DMS 273 (cell line): ENCODE data around the gene AFP.

ENCODE experiments used
- DNase-seq: peaks from one replicate; lab custom pipeline; 2025; ENCODE audit not compliant: unreplicated experiment; lab: John Stamatoyannopoulos, UW

AFP gene

GRCh38 chr4:73436674-73437557 lies 895 bp downstream of the AFP start:
- no peak for DNase-seq

DNA sequence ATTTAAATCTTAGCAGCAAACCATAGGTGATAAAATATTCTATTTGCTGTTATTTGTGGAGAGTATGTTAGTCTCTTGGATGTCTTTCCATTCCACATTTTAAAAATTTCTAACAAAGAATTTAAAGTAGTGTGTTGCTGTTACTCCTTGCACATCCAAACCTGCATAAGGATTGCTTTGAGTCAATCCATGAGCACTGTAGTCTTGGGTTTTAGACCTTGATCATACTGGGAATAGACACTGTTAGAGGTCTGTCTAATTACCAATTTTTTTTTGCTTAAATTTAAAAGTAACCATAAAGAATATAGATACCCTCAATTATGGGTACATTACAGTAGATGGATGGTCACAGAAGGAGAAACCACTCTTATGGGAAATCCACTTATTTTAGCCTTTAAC lies 1.5 kb downstream of the AFP start:
- DNase-seq: no peak

GRCh38 chr4:73438048-73438447 lies 2.0 kb downstream of the AFP start:
- DNase-seq: no peak

DNA sequence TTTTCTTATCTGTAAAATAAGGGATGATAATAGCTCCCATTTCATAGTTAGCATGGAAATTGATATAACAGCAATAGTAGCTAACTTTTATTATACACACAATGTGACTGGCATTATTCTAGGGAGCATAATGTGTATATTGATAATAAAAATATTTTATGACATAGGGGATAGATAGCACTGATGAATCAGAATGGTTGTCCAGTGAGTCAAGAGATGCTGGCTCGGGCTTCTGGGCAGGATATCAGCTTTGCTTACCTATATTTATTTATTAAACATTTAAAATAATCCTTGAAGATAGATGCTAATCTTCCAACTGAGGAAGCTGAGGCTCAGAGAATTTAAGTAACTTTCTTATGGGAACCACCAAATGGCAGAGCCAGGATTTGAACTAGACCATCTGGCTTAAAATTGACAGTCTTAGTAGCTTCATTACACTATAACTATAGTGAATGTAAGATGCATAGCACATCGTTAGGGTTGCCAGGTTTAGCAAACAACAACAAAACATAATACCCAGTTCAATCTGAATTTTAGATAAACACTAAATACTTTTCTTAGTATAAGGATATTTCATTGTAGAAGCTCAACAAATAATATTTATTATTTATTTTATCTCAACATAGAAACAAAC lies 2.7 kb downstream of the AFP start:
- DNase-seq: no peak

GRCh38 chr4:73439445-73439844 lies 3.4 kb downstream of the AFP start:
- DNase-seq: no peak

- no peak for DNase-seq
These were observed 4.0 kb downstream of the AFP start for GRCh38 chr4:73439991-73440390.

DNA sequence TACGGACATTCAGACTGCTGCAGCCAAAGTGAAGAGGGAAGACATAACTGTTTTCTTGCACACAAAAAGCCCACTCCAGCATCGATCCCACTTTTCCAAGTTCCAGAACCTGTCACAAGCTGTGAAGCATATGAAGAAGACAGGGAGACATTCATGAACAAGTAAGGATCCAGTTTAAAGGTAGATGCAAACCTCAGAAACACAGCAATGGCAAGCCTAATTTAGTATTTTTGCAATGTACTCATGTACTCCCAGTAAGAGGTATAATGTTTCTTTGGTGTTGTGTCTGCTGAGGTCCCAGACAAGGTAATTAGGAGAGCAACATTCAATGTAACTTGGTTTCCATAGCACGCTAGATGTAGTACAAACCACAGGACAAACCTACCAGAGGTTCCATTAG lies 4.6 kb downstream of the AFP start:
- no peak for DNase-seq

DNA sequence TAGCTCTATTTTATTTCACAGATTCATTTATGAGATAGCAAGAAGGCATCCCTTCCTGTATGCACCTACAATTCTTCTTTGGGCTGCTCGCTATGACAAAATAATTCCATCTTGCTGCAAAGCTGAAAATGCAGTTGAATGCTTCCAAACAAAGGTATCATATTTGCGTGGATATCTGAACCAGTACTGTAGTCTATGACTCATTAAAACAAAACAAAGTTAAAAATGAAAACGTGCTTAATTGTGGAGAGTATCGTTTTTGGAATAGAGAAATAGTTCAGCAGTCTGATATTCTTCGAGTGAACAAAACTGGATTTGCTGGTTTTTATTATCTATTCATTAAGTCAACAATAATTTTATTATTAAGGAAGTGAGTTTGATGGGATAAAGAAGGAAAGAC lies 6.3 kb downstream of the AFP start:
- DNase-seq: no peak

DNA sequence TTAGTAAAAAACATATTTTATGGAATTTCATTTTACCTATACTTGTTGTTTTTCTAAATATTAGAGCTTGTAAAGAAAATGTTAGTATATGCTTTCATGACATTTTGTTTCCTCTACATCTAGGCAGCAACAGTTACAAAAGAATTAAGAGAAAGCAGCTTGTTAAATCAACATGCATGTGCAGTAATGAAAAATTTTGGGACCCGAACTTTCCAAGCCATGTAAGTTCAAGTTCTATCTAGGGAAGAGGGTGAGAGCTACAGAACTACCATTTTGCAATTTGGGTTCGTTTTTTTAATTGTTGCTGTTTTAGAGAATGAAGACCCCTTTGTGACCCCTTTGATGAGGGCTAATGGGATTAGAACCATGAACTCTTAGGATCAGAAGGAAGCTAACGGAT lies 7.2 kb downstream of the AFP start:
- no peak for DNase-seq

DNA sequence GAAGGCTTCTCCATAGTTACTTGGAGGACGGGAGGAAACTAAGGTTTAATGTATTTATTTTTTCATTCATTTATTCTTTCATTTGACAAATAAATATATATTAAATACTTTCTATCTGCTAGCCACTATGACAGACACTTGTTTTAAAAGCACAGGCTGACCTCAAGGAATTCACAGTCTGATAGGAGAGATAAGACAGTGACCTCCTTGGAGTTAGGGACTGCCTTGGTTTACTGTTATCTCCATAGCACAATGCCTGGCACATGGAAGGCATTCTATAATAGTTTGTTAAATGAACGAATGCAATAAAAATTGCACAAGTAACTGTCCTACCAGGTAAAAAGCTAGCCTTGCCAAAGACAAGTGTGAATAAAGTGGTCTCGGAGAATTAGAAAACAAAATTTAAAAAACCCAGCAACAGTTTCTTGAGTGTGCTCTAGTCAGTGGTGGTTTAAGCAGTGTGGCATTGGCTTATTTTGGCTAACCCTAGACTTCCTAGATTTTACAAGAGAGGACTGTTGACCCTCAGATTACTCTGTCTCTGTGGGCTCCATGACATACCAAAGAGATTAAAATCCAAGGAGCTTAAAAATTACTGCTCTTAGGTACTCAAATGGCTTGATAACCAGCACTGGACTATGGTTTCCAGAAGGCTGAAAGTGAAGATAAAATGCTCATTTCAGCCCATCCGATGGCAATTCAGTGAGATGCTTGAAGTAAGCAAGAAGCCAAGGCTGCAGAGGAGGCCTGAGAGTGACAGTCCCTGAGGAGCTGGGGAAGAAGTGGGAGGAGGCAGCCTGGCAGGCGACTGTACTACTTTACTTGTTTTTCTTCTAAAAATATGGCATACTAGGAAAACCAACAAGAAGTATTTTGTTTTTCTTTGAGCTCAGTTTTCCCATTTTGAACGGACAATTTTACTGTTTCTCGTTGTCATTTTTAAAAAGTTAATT lies 9.6 kb downstream of the AFP start:
- DNase-seq: no peak

DNA sequence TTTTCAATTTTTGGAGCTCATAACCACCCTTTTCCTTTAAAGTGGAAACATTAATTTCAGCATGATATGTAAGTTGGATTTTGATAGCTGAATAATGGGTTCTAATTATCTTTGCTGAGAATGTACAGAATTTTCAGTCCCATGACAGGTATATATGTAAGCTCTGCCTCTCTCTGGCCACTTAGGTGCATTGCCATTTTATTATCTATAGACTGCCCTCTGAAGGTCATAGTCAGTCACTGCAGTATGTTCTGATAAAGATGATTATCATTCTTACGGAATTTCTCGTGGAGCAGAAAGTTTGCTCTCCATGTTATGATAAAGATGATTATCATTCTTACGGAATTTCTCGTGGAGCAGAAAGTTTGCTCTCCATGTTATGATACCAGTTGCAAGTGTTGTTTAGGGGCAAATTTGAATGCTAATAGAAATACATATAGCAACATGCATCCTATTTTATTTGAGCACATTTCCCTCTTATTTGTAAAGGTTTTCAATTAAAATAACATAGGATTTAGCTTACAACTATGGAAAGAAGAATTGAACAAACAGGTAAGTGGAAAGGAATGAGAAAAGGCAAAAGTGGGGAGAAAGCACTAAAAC lies 10.4 kb downstream of the AFP start:
- peak; percentile 63 for DNase-seq

GRCh38 chr4:73447671-73448070 lies 11.7 kb downstream of the AFP start:
- DNase-seq: no peak

- no peak for DNase-seq
These were observed 12.6 kb downstream of the AFP start for GRCh38 chr4:73448448-73449203.

- DNase-seq: peak; percentile 12
These were observed 14.5 kb downstream of the AFP start for GRCh38 chr4:73450398-73451004.

GRCh38 chr4:73451404-73451803 lies 15.4 kb downstream of the AFP start:
- DNase-seq: peak; percentile 43

DNA sequence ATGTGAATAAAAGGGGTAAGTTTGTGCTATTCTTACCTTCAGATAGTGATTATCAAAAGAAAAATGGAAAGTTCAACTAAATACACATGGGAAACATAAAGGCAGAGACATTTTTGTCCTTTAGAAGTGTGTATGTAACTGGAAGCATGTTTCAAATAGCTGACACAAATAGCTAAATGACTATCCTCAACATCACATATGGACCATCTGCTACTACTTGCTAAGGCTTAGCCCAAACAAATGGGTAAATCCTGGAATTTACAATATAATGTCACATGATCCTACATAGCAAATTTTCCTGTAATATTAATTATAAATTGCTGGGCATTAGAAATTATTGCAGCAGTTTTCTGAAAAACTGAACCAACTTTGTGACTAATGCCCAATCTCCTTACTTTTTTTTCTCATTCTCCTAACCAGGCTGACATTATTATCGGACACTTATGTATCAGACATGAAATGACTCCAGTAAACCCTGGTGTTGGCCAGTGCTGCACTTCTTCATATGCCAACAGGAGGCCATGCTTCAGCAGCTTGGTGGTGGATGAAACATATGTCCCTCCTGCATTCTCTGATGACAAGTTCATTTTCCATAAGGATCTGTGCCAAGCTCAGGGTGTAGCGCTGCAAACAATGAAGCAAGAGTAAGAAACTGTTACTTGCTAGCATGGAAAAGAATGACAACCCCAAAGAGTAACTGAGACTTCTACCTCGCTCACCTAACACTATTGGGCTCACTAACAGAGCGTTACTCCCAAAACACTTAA lies 16.1 kb downstream of the AFP start:
- DNase-seq: peak; percentile 52

GRCh38 chr4:73452953-73453700 lies 17.1 kb downstream of the AFP start:
- DNase-seq: no peak

DNA sequence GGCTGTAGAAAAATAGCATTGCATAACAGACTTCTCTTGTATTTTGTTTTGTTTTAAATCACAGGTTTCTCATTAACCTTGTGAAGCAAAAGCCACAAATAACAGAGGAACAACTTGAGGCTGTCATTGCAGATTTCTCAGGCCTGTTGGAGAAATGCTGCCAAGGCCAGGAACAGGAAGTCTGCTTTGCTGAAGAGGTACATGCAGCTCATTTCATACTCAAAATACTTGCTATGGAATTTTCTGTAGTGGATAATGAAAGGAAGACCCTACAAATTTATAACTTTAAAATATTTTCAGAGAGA lies 17.6 kb downstream of the AFP start:
- DNase-seq: no peak

DNA sequence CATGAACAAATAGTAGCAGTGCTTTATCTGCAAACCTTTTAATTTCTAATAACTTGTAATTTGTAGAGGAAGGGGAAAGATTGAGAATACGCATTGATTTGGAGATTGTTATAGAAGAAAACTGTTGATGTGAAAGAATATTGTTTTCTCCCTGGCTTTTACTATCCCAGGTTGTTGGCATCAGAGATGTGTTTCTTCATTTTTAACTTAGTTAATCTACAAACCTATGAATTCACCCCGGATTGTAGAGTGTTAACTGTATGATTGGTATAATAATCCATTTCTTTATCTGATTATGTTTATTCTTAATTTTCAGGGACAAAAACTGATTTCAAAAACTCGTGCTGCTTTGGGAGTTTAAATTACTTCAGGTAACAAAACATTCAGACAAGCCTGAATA lies 18.9 kb downstream of the AFP start:
- DNase-seq: no peak
